ENCODE measurements around the gene RCC1. TPM values are rescaled to one million over a fixed set of nuclear protein-coding genes. Genes with fewer than 3 reads are reported as not detected.

RCC1 gene, protein sequence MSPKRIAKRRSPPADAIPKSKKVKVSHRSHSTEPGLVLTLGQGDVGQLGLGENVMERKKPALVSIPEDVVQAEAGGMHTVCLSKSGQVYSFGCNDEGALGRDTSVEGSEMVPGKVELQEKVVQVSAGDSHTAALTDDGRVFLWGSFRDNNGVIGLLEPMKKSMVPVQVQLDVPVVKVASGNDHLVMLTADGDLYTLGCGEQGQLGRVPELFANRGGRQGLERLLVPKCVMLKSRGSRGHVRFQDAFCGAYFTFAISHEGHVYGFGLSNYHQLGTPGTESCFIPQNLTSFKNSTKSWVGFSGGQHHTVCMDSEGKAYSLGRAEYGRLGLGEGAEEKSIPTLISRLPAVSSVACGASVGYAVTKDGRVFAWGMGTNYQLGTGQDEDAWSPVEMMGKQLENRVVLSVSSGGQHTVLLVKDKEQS
- 62.8 to 85.7 TPM (median 82.1 TPM) in 5 replicates for total RNA-seq (2022; extraction: Qiagen RNA extraction; ENCODE audit: low read depth)

DNA sequence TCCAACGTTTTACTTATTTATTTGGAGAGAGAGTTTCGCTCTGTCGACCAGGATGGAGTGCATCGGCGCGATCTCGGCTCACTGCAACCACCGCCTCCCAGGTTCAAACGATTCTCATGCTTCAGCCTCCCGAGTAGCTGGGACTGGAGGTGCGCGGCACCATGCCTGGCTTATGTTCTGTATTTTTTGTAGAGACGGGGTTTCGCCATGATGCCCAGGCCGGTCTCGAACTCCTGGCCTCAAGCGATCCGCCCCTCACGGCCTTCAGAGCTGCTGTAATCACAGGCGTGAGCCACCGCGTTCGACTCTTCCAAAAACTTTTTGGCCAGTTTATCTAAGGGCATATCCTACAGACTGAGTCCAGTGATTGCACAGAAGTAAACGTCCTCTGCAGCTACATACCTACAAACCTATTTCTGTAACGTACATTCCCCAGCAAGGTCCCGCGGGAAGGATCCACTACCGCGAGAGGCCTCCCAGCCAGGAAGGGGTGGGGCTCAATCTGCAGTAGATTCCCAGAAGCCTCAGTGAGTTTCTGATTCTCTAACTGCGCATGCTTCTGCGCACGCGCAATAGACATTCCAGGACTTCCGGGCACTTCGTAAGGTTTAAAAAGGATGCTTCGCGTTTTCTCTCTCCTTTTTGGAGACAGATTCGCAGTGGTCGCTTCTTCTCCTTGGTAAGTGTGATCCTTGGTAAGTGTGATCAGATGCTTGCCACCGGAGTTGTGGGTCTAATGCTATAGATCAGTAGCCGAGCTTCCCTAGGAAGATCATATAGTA is at the start of gene RCC1:
Gene RCC1, plus strand, starts transcription at position 638 of the 782 bp plus-strand sequence. CDS start 23,824 bp downstream, outside the sequence.

DNA sequence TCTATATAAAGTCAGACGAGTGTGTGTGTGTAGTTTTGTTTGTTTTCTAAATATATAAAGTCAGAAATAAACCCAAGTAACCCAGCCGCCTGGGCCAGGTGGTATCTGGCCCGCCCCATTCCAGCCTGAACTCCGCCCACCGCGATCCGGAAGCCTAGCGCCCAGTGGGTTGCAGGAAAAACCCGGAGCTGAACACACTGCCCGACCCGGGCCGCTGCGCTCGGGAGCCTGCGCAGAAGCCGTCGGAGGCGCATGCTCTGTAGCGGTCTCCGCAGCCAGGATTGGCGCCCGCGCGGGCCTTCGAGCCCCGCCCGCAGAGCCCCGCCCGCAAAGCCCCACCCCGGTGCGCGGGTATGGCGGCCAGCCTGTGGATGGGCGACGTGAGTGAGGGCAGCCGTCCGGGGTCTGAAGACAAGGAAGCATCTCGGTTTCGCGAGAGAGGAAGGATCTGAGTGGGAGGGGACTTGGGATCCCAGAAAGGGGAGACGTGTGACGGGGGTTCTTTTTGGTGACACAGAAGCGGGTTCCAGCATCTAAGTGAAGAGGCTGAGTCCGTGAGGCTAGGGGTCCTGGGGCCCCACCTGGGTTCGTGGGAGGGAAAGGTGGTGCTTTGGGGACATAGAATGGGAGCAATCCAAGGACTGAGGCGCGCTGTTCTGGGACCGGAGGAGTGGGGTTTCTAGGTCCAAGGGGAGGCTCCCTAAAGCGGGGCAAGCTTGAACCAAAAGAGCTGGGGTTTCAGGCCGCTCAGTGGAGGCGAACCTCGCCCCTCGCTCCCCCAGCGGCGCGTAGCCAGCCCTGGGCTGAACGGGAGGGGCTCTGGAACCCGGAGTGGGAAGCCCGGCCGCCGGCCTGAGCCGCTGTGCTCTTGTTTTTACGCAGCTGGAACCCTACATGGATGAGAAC is 47.2 kb downstream of the RCC1 start, which contains the start of gene TRNAU1AP:
Gene TRNAU1AP, plus strand, starts transcription at position 328 of the 906 bp plus-strand sequence. Its CDS starts 26 bp downstream, at position 354.

Other genes with a start within 250 kb of the RCC1 start
- 5.7 to 9.8 TPM (median 7.5 TPM) in 5 replicates for gene SESN2, start 246.5 kb upstream of the RCC1 start, total RNA-seq (2022; extraction: Qiagen RNA extraction; ENCODE audit: low read depth)
- 16.6 to 18.9 TPM (median 18.6 TPM) in 5 replicates for gene MED18, start 177.0 kb upstream of the RCC1 start, total RNA-seq (2022; extraction: Qiagen RNA extraction; ENCODE audit: low read depth)
- gene PHACTR4, start 136.3 kb upstream of the RCC1 start, total RNA-seq (2022; extraction: Qiagen RNA extraction; ENCODE audit: low read depth) = 16.9 to 23.2 TPM (median 22.3 TPM) in 5 replicates
- 19.8 to 28.4 TPM (median 23.6 TPM) in 5 replicates for gene TRNAU1AP, start 47.0 kb downstream of the RCC1 start, total RNA-seq (2022; extraction: Qiagen RNA extraction; ENCODE audit: low read depth)
- gene RAB42, start 86.2 kb downstream of the RCC1 start, total RNA-seq (2022; extraction: Qiagen RNA extraction; ENCODE audit: low read depth) = 2.0 to 4.0 TPM (median 3.0 TPM) in 5 replicates
- gene TAF12, start 137.0 kb downstream of the RCC1 start, total RNA-seq (2022; extraction: Qiagen RNA extraction; ENCODE audit: low read depth) = 13.2 to 15.7 TPM (median 14.1 TPM) in 5 replicates
- gene RNU11, start 142.6 kb downstream of the RCC1 start, total RNA-seq (2022; extraction: Qiagen RNA extraction; ENCODE audit: low read depth) = not detected in 5 replicates
- 5.2 to 6.9 TPM (median 6.1 TPM) in 5 replicates for gene GMEB1, start 162.7 kb downstream of the RCC1 start, total RNA-seq (2022; extraction: Qiagen RNA extraction; ENCODE audit: low read depth)
- 51.7 to 62.5 TPM (median 53.6 TPM) in 5 replicates for gene YTHDF2, start 230.9 kb downstream of the RCC1 start, total RNA-seq (2022; extraction: Qiagen RNA extraction; ENCODE audit: low read depth)

All from A549 treated with ZK216348 at 1 μM for 4 hours (cell line).